ENCODE results near the gene NUDT3. TPM values are rescaled to one million over a fixed set of nuclear protein-coding genes. Genes with fewer than 3 reads are reported as not detected.

The NUDT3 gene
- polyA plus RNA-seq, 2 of the 4 experiments (the other 2 are of a cell fraction), result 5.2 to 13.4 TPM

GRCh38 chr6:34370361-34370760, 22.1 kb downstream of the NUDT3 start:
- no peak for DNase-seq (ENCODE audit: low read depth in 1 of 2, low spot score in 1 of 2)
- Histone ChIP-seq H3K4me1 (no peaks in the 10 kb centered on the region), H3K4me3 (no peak overlapping the region), H3K9me3 (no peaks in the 10 kb centered on the region), H3K27ac (no peak overlapping the region), H3K4me2 (no peak overlapping the region)
- ChIA-PET POLR2A (no interaction called here), CTCF (no interaction called here)
- FAIRE-seq, result no peak
- no peak for ATAC-seq
- TF ChIP-seq NR3C1 (IDR thresholded peaks at IDR 0.05) (no peak), FOSB (CRISPR knock-in tag; IDR thresholded peaks at IDR 0.05) (no peak), HOXA7 (CRISPR knock-in tag; IDR thresholded peaks at IDR 0.05) (no peak), EHMT2 (IDR thresholded peaks at IDR 0.05; ENCODE audit: low read depth) (no peak), CHD4 (IDR thresholded peaks at IDR 0.05; ENCODE audit: borderline replicate concordance) (no peak), POLR2A (IDR thresholded peaks at IDR 0.05; ENCODE audit: low read length) (no peak), CTCF (IDR thresholded peaks at IDR 0.05) (no peak), SREBF2 (IDR thresholded peaks at IDR 0.05) (no peak), ZFP36 (IDR thresholded peaks at IDR 0.05; ENCODE audit: borderline replicate concordance, partially characterized antibody) (no peak), KDM1A (IDR thresholded peaks at IDR 0.05; ENCODE audit: low read depth) (no peak), PHF8 (IDR thresholded peaks at IDR 0.05; ENCODE audit: borderline replicate concordance, low read depth) (no peak), FOSL2 (IDR thresholded peaks at IDR 0.05) (no peak), FOSL2 (CRISPR knock-in tag; IDR thresholded peaks at IDR 0.05) (no peak), HOXB5 (CRISPR knock-in tag; IDR thresholded peaks at IDR 0.05) (no peak), RARB (CRISPR knock-in tag; IDR thresholded peaks at IDR 0.05) (no peak), ATOH8 (CRISPR knock-in tag; IDR thresholded peaks at IDR 0.05; ENCODE audit: low read depth) (no peak), RCOR1 (IDR thresholded peaks at IDR 0.05; ENCODE audit: low read depth, low read length) (no peak), USF2 (IDR thresholded peaks at IDR 0.05) (no peak)
- TF ChIP-seq, protein P1, sequence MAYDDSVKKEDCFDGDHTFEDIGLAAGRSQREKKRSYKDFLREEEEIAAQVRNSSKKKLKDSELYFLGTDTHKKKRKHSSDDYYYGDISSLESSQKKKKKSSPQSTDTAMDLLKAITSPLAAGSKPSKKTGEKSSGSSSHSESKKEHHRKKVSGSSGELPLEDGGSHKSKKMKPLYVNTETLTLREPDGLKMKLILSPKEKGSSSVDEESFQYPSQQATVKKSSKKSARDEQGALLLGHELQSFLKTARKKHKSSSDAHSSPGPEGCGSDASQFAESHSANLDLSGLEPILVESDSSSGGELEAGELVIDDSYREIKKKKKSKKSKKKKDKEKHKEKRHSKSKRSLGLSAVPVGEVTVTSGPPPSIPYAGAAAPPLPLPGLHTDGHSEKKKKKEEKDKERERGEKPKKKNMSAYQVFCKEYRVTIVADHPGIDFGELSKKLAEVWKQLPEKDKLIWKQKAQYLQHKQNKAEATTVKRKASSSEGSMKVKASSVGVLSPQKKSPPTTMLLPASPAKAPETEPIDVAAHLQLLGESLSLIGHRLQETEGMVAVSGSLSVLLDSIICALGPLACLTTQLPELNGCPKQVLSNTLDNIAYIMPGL (CRISPR knock-in tag; IDR thresholded peaks at IDR 0.05; ENCODE audit: borderline replicate concordance), result no peak
- TF ChIP-seq, protein P2, sequence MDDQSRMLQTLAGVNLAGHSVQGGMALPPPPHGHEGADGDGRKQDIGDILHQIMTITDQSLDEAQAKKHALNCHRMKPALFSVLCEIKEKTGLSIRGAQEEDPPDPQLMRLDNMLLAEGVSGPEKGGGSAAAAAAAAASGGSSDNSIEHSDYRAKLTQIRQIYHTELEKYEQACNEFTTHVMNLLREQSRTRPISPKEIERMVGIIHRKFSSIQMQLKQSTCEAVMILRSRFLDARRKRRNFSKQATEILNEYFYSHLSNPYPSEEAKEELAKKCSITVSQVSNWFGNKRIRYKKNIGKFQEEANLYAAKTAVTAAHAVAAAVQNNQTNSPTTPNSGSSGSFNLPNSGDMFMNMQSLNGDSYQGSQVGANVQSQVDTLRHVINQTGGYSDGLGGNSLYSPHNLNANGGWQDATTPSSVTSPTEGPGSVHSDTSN (IDR thresholded peaks at IDR 0.05), result no peak
- 92% methylated on average over 4 of the region's 5 CpGs for WGBS (ENCODE audit: missing lambda C conversion rate)

DNA sequence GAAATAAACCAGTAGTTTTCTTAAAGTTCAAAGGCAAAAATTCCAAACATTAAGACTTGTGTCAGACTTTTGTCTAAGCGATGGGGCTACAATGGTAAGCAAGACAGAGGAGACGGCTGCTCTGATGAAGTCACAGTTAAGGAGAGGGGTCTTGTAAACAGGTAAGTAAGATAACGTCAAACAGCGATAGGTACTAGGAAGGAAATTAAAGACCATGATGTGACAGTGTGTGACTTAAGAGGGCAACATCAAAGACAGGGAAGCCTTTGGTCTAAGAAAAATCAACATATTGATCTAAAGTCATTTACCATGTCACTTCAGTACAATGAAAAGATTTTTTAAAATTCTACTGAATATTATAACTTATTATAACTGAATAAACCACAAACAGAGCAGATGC, 23.1 kb downstream of the NUDT3 start:
- Histone ChIP-seq H3K4me1 (no peaks in the 10 kb centered on the region), H3K4me2 (no peak overlapping the region), H3K4me3 (no peak overlapping the region), H3K27ac (no peak overlapping the region), H3K9me3 (no peaks in the 10 kb centered on the region)
- WGBS (ENCODE audit: missing lambda C conversion rate), result 98% methylated on average over 4 of the region's 4 CpGs
- ATAC-seq (no peak), FAIRE-seq (no peak), DNase-seq (ENCODE audit: low read depth in 1 of 2, low spot score in 1 of 2) (no peak)
- POLR2A ChIA-PET, result no interaction called here
- CTCF ChIA-PET, result interaction anchor here (2.1 kb wide), 1 partner anchor 173 kb away, joined by 7 read pairs; no protein-coding TSS in a partner anchor
- no peak for TF ChIP-seq PHF8 (IDR thresholded peaks at IDR 0.05; ENCODE audit: borderline replicate concordance, low read depth)
- no peak for TF ChIP-seq MAZ (IDR thresholded peaks at IDR 0.05; ENCODE audit: borderline replicate concordance, low read depth, low read length)
- TF ChIP-seq EHF (CRISPR knock-in tag; IDR thresholded peaks at IDR 0.05), result no peak
- no peak for TF ChIP-seq TP53 (CRISPR knock-in tag; IDR thresholded peaks at IDR 0.05)
- TF ChIP-seq, protein P1 (CRISPR knock-in tag; IDR thresholded peaks at IDR 0.05; ENCODE audit: borderline replicate concordance), result no peak
- no peak for TF ChIP-seq BHLHE40 (IDR thresholded peaks at IDR 0.05; ENCODE audit: low read depth, low read length)

Measured in A549 (cell line).